Adrenal gland (tissue), 5 donors: ENCODE measurements around the gene POLE3.

ENCODE experiments used
- POLR2A ChIP-seq, 2 donors: fragments of 450-650 bp; IDR thresholded peaks; one replicate each; pipeline ENCODE4 v1.6.1; 2017; ENCODE audit warnings: antibody characterized with exemption in 2 of 2, mild to moderate bottlenecking in 2 of 2, moderate library complexity in 1 of 2
- TF ChIP-seq, protein P1 (sequence below), 6 experiments: fragments of 450-650 bp in 4 of 6; fragments of 200-600 bp in 2 of 6; sonication (generic) in 1 of 6; IDR thresholded peaks; 1 replicate in 5 of 6; 2 replicates in 1 of 6; pipeline versions ENCODE4 v1.5.1 to v1.8.0; 2016 to 2021; ENCODE audit warnings: antibody characterized with exemption in 6 of 6, mild to moderate bottlenecking in 2 of 6, moderate library complexity in 1 of 6
- donor health status: DM: no; HTN: no; CAD: no.

DNA sequence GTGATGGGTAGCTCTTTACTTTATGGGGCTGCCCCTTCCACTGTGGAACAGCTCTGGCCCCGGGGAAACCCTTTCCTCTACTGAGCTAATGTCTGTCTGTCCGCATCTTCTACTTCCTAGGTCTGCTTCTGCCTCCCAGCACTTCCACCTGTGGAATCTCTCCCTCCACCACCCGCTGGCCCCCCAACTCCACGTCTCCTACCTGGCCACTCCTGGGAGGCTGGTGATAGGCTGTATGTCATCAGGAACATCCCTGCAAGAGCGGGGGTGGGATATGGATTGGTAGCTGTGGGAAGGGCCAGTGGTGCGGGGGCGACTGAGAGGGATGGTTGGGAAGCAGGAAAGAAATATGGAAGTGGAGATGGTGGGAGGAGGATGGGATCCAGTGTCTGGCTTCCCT lies 18.6 kb downstream of the POLE3 start:
- TF ChIP-seq POLR2A (IDR thresholded peaks at IDR 0.05): no peak
- TF ChIP-seq, protein P1, sequence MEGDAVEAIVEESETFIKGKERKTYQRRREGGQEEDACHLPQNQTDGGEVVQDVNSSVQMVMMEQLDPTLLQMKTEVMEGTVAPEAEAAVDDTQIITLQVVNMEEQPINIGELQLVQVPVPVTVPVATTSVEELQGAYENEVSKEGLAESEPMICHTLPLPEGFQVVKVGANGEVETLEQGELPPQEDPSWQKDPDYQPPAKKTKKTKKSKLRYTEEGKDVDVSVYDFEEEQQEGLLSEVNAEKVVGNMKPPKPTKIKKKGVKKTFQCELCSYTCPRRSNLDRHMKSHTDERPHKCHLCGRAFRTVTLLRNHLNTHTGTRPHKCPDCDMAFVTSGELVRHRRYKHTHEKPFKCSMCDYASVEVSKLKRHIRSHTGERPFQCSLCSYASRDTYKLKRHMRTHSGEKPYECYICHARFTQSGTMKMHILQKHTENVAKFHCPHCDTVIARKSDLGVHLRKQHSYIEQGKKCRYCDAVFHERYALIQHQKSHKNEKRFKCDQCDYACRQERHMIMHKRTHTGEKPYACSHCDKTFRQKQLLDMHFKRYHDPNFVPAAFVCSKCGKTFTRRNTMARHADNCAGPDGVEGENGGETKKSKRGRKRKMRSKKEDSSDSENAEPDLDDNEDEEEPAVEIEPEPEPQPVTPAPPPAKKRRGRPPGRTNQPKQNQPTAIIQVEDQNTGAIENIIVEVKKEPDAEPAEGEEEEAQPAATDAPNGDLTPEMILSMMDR (IDR thresholded peaks at IDR 0.05): no peak
